GM12892 (cell line): ENCODE data around the gene RCVRN. TPM values are rescaled to one million over a fixed set of nuclear protein-coding genes. Genes with fewer than 3 reads are reported as not detected.

ENCODE experiments used
- DNase-seq: peaks from one replicate; pipeline ENCODE4 v3.0.0; 2011; ENCODE audit not compliant: insufficient read length
- FAIRE-seq: peaks from 2 replicates; lab custom pipeline; 2011; peaks lifted over from hg19 to GRCh38; lab: Jason Lieb, UNC
- POLR2A ChIP-seq: IDR thresholded peaks from 2 replicates; pipeline ENCODE4 v1.6.1; 2011; ENCODE audit warnings: low read depth, low read length, control low read depth
- POLR2AphosphoS5 ChIP-seq: IDR thresholded peaks from 2 replicates; pipeline ENCODE4 v1.6.1; 2011; ENCODE audit warnings: low read depth, low read length, control low read depth
- TAF1 ChIP-seq: IDR thresholded peaks from 2 replicates; pipeline ENCODE4 v1.6.1; 2011; ENCODE audit warnings: low read depth, mild to moderate bottlenecking, control low read depth, low read length, borderline replicate concordance
- polyA plus RNA-seq: library from polyadenylated mRNA; unstranded; fragments of >200 nt; gene quantifications from one replicate; pipeline ENCODE4 v1.2.1, GENCODE V29; 2012; ENCODE audit warnings: missing spikeins, inconsistent platforms; ENCODE audit not compliant: missing spikeins

RCVRN gene
- polyA plus RNA-seq, result 0.13 TPM

DNA sequence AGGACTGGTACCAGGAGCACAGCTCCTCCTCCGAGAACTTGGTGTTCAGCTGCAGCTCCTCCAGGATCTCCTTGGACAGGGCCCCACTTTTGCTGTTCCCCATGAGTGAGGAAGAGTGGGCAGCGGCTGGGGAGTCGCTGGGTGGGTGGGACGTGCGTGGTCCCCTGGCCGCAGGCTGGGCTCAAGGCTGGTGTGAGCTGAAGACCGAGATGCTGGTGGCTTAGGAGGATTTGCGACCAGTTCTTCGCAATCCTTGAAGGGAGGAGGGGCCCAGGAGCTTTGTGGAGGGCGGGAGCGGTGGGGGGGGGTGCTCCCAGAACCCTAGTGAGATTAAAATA is at the start of gene RCVRN:
Gene RCVRN (minus strand): TSS at position 194 of the 338 bp plus-strand sequence. CDS start 91 bp downstream, at position 103.
- DNase-seq (no peak), FAIRE-seq (no peak)
- TF ChIP-seq POLR2A (no peak), TAF1 (no peak), POLR2AphosphoS5 (no peak)

DNA sequence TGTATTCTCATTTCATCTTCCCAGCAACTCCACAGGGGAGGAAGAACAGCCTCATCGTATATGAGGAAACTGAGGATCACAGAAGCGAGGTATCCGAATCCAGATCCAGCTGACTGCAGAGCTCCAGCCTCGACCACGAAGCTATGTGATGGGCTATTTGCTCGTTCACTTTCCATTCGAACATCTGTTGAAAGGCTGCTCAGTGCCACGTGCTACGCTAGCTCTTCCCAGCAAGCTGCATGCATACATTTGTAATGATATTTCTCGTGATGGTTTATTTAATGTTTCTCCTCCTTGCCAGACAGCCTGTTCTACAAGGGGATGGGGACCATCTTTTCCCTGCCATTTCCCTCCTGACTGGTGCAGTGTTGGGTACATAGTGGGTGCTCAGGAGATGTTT is 48.4 kb upstream of the RCVRN start:
- no peak for TF ChIP-seq TAF1
- TF ChIP-seq POLR2A, result no peak
- TF ChIP-seq POLR2AphosphoS5, result no peak
- no peak for FAIRE-seq
- DNase-seq, result no peak

- FAIRE-seq (no peak), DNase-seq (no peak)
- TF ChIP-seq POLR2A (no peak), TAF1 (no peak), POLR2AphosphoS5 (no peak)
These were observed 46.7 kb upstream of the RCVRN start for GRCh38 chr17:9951803-9952202.

DNA sequence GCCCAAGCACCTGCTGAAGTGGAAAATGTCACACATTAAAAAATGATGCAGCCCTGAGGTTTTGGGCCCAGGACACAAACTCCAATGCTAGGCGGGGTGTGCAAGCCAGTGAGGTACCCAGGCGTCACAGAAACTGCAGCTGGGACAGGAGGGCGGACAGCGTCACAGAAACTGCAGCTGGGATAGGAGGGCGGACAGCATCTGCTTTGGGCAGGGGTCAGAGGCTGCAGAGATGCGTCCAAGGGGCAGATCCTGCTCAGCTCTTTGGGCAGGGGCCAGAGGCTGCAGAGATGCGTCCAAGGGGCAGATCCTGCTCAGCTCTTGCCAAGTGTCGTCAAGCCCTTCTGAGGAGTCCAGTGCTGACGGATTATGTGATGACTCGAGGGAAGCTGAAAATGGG is 43.9 kb upstream of the RCVRN start:
- TF ChIP-seq POLR2A (no peak), POLR2AphosphoS5 (no peak), TAF1 (no peak)
- DNase-seq, result no peak
- FAIRE-seq, result no peak

GRCh38 chr17:9944704-9945103 is 39.6 kb upstream of the RCVRN start:
- DNase-seq, result no peak
- FAIRE-seq, result no peak
- no peak for TF ChIP-seq POLR2A
- no peak for TF ChIP-seq POLR2AphosphoS5
- no peak for TF ChIP-seq TAF1

GRCh38 chr17:9943343-9943742 is 38.3 kb upstream of the RCVRN start:
- FAIRE-seq (no peak), DNase-seq (no peak)
- TF ChIP-seq POLR2A (no peak), POLR2AphosphoS5 (no peak), TAF1 (no peak)

DNA sequence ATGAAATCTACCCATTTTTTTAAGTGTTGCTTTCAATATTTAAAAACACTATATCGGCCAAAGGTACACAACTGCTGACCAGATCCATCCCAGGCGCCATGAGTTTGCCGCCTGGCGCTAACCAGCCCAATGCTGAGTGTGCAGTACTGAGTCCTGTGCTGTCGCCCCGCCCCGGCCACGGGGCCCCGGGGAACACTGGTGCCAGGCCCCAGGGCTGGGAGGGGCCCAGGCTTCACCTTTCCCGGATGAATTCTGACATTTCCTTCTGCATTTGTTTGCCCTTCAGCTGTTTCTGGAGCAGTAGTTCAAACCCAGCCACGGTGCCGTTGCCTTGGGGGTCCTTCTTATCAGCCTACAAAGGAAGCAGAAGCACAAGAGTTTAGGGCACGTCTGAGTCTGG is 37.8 kb upstream of the RCVRN start:
- no peak for DNase-seq
- FAIRE-seq, result no peak

DNA sequence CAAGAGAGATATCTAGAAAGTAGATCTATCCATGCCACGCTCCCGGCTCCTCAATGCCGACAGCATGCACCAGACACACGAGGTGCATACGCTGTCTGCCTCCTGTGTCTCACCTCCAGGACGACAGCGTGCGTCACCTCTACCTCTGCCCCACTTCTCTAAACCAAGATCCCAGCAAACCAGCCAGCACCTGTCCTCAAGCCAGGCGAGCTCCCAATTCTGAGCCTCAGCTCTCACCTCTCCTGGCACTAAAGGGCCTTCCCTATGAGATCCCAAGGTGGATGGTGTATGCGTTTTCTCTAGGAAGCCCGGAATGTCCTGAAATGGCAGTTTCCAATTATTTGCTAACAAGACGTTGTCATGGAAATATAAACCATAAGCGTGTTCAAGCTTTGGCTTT is 36.2 kb upstream of the RCVRN start:
- DNase-seq, result no peak
- FAIRE-seq, result no peak
- TF ChIP-seq TAF1, result no peak
- TF ChIP-seq POLR2A, result no peak
- TF ChIP-seq POLR2AphosphoS5, result no peak

More for the DNA sequence above, 37.8 kb upstream of the RCVRN start:
- no peak for TF ChIP-seq TAF1
- no peak for TF ChIP-seq POLR2AphosphoS5
- TF ChIP-seq POLR2A, result no peak

DNA sequence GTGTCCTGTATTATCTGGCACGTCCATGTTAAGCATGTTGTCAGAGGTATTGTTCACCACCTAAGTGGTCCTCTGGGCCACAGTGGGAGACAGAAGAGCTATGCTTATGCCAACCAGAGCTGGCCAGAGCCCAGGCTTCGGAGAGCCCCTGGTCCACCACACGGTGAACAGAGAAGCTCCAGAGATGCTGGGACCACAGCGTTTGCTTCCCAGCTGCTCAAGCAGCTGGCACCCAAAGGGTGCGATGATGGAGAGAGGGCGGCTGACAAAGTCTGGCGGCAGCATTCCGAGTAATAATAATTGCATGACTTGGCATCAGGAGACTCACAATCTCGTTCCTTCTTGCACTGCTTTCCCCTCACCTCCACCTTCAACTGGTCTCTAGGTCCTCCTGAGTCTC is 35.8 kb upstream of the RCVRN start:
- no peak for TF ChIP-seq POLR2A
- TF ChIP-seq TAF1, result no peak
- TF ChIP-seq POLR2AphosphoS5, result no peak
- FAIRE-seq, result no peak
- no peak for DNase-seq

GRCh38 chr17:9938764-9939163 is 33.7 kb upstream of the RCVRN start:
- no peak for FAIRE-seq
- TF ChIP-seq POLR2AphosphoS5, result no peak
- no peak for TF ChIP-seq POLR2A
- TF ChIP-seq TAF1, result no peak
- no peak for DNase-seq

DNA sequence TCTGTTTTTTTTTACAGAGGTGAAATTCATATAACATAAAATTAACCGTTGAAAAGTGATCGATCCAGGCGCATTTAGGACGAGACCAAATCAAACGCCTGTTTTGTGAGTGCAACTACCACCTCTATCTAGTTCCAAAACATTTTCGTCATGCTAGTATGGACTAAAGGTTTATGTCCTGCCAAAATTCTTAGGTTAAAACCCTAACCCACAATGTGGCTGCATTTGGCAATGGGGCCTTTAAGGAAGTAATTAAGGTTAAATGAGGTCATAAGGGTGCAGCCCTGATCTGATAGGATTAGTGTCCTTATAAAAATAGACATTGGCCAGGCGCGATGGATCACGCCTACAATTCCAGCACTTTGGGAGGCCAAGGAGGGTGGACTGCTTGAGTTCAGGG is 32.8 kb upstream of the RCVRN start:
- TF ChIP-seq POLR2AphosphoS5, result no peak
- TF ChIP-seq POLR2A, result no peak
- no peak for TF ChIP-seq TAF1
- FAIRE-seq (no peak), DNase-seq (no peak)

DNA sequence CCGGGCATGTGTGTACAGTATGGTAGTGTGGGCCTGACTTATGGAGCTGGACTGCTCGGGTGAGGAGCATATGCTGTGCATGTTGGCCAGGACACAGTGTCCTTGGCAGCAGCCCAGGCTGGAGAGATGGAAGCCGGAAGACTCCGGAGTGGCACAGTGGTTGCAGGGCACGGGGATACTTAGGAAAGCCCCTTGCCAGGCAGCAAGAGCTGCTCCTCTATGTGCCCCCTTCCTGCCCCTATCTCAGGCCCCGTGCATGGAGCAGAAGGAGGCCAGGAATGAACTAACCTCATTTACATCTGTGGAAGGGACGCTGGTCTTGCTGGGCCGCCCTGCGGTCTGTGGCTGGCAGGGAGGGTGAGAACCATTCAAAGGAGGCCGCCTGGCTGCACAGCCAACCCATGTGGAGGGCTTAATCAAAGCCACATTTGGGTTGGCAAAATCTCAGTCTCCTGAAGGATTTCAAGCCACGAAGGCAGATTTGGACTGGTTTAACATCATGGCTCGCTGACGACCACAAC is 32.2 kb upstream of the RCVRN start:
- FAIRE-seq, result no peak
- TF ChIP-seq POLR2A (no peak), TAF1 (no peak), POLR2AphosphoS5 (no peak)
- DNase-seq, result no peak
